Heart left ventricle (tissue), 16 donors: ENCODE data around the gene FBXW4. TPM values are rescaled to one million over a fixed set of nuclear protein-coding genes. Genes with fewer than 3 reads are reported as not detected.
"Not testable (repeated sequence)": the region's sequence is repeated elsewhere in the genome, so short reads cannot be mapped to it uniquely, and the experiment has no call there.

ENCODE experiments used
- ATAC-seq, 4 donors: fragments of 200-7000 bp; cut with Tn5 transposase; one replicate each; pipeline ENCODE4 v1.9.1; 2020 to 2022; ENCODE audit warnings: moderate library complexity in 4 of 4, mild to moderate bottlenecking in 3 of 4, moderate number of reproducible peaks in 1 of 4
- DNase-seq, 5 donors: peaks; one replicate each; pipeline ENCODE4 v3.0.0-alpha.2; 2020
- H3K27ac ChIP-seq, 12 donors: fragments of 200-600 bp; sonication (generic) in 4 of 12; one replicate each; pipeline versions ENCODE4 v1.5.0 to v1.8.0; 2016 to 2022; ENCODE audit warnings: mild to moderate bottlenecking in 2 of 12
- H3K27me3 ChIP-seq, 9 donors: fragments of 200-600 bp; sonication (generic) in 2 of 9; one replicate each; pipeline versions ENCODE4 v1.5.1 to v1.8.0; 2016 to 2022; ENCODE audit warnings: mild to moderate bottlenecking in 3 of 9
- H3K36me3 ChIP-seq, 9 donors: fragments of 200-600 bp; sonication (generic) in 2 of 9; one replicate each; pipeline versions ENCODE4 v1.5.0 to v1.8.0; 2018 to 2022; ENCODE audit warnings: mild to moderate bottlenecking in 2 of 9
- H3K4me1 ChIP-seq, 12 donors: fragments of 200-600 bp; sonication (generic) in 4 of 12; one replicate each; pipeline versions ENCODE4 v1.5.0 to v1.8.0; 2016 to 2022; ENCODE audit warnings: mild to moderate bottlenecking in 3 of 12
- H3K4me3 ChIP-seq, 12 donors: fragments of 200-600 bp; sonication (generic) in 4 of 12; one replicate each; pipeline versions ENCODE4 v1.5.0 to v1.8.0; 2017 to 2022; ENCODE audit warnings: mild to moderate bottlenecking in 9 of 12, moderate library complexity in 4 of 12
- H3K9me3 ChIP-seq, 12 donors: fragments of 200-600 bp; sonication (generic) in 4 of 12; one replicate each; pipeline versions ENCODE4 v1.5.0 to v1.8.0; 2016 to 2022; ENCODE audit warnings: mild to moderate bottlenecking in 1 of 12
- CTCF ChIP-seq, 12 donors: fragments of 200-600 bp; sonication (generic) in 4 of 12; IDR thresholded peaks; one replicate each; pipeline versions ENCODE4 v1.5.0 to v1.8.0; 2018 to 2022; ENCODE audit warnings: antibody characterized with exemption in 12 of 12, mild to moderate bottlenecking in 5 of 12
- POLR2A ChIP-seq, 2 donors: fragments of 450-650 bp; IDR thresholded peaks; one replicate each; pipeline ENCODE4 v1.6.1; 2017; ENCODE audit warnings: antibody characterized with exemption in 2 of 2, mild to moderate bottlenecking in 2 of 2, moderate library complexity in 2 of 2
- WGBS, 4 donors: extraction: QIAGEN DNeasy Blood & Tissue Kit in 2 of 4; methylation state at CpG; one replicate each; pipeline versions ENCODE4 v1.1.5 to v1.1.7; 2013 to 2018; 5-methylcytosine and 5-hydroxymethylcytosine counted together
- intact Hi-C, 10 donors: fragments of 100-400 bp; cut with DNase I; formaldehyde crosslinking; loops; one replicate each; pipeline versions ENCODE4 v1.11.1 to v1.14.2; 2022
- polyA plus RNA-seq, 2 donors: library from polyadenylated mRNA; stranded (reverse); fragments of 200-250 nt; gene quantifications; one replicate each; pipeline ENCODE4 v1.2.3, GENCODE V29; 2013
- total RNA-seq, 9 donors: library from RNA; depleted of rRNA in 2 of 9; stranded (reverse); fragments of >200 nt in 2 of 9; fragmentation: NEBNext Ultra II Directional in 3 of 9; extraction: Animal tissue kit (Norgen Biotek cat#: 25700) in 3 of 9; gene quantifications; one replicate each; pipeline versions ENCODE4 v1.1.0 to v1.2.4, GENCODE V29; 2016 to 2023
- donor health status: ischemic (EF 13 %, LVEDD 7.1; RV severe dilation, severe dysfunction).
- donor health status: healthy with polysubstance abuse.
- donor health status: DM: no; HTN: yes; CAD: no.
- donor health status: DM: no; HTN: no; CAD: no.
- donor health status: ischemic (EF 25% LVEDD 6.9; RV normal size, moderate dysfunction).
- donor health status: ischemic (EF 25% LVEDD 5.7; RV mildly dilated, moderate dysfunction).
- donor health status: healthy.
- donor health status: DM: yes; HTN: yes; CAD: no.
- donor health status: ischemic (EF 35%, LVEDD 5.7; RV mildly dilated, moderate dysfunction).
- donor health status: nonischemic (EF 11% LVEDD 7.7; RV severe dilation, severe dysfunction).
- donor health status: DM: yes; HTN: yes; CAD: no.
- donor health status: PGD.
- donor health status: ischemic (EF 29% LVEDD 5.4; RV normal size, mild dysfunction).
- donor health status: nonischemic (EF 23%, LVEDD 6.1; RV moderate dilation, normal function).

The FBXW4 gene
- total and polyA plus RNA-seq, 11 donors = 35.8 to 116 (median 80.9) TPM

- intact Hi-C loops = no loop called here
- ATAC-seq (no peak), DNase-seq (no peak)
- TF ChIP-seq POLR2A (IDR thresholded peaks at IDR 0.05) (no peak), CTCF (IDR thresholded peaks at IDR 0.05) (no peak)
- H3K36me3 ChIP-seq = peaks cover 0 to 49% (median 11%) of the 10 kb centered on the region in 9 donors
- H3K4me3 ChIP-seq = no peak overlapping the region
- H3K27me3 ChIP-seq = no peaks in the 10 kb centered on the region
- no peaks in the 10 kb centered on the region for H3K9me3 ChIP-seq
- 77 to 81% (median 81%) methylated on average over 3 of the region's 3 CpGs for WGBS, 4 donors
- no peak overlapping the region for H3K27ac ChIP-seq
- peaks cover 0 to 15% (median 4%) of the 10 kb centered on the region in 12 donors for H3K4me1 ChIP-seq
Observed at GRCh38 chr10:101643546-101643945, 51.4 kb downstream of the FBXW4 start.

DNA sequence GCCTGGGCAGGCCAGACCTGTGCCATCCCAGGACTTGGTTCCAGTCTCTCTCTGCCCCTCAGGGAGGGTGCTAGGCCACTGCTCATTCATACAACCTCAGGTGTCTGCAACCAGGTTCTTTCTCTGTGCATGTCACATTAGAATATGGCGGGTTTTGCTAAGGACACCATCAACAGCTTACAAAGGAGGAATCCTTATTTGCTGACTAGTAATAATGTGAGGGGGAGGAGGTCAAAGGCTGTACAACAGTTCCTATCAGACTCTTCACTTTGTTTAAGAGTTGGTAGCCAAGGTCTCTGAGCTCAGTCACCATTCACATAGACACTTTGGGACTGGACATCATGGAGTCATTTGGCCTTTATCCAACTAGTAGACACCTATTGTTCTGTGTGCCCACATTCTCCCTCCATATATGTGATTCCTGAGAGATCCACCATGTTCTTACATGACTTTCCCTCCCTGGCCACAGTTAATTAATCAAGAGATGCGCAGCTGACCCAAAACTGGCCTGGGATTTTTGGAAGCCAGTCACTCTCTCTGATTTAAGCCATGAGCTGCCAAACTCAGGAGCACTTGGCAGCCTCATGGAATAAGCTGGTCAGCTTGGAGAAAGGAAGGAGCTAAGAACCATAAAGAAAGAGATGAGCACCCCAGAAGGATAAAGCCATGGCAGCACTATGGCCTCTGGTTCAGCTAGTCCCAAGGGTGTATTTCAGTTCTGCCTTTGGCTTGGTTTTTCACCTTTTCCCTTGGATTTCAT is 55.6 kb downstream of the FBXW4 start:
- TF ChIP-seq POLR2A (IDR thresholded peaks at IDR 0.05) = no peak
- TF ChIP-seq CTCF (IDR thresholded peaks at IDR 0.05) = no peak
- H3K36me3 ChIP-seq = peaks cover 0 to 48% (median 15%) of the 10 kb centered on the region in 9 donors
- no peak overlapping the region for H3K27ac ChIP-seq
- DNase-seq (no peak), ATAC-seq (no peak)
- no peaks in the 10 kb centered on the region for H3K27me3 ChIP-seq
- 87 to 99% (median 97%) methylated on average over 2 of the region's 2 CpGs for WGBS, 4 donors
- no peaks in the 10 kb centered on the region for H3K4me1 ChIP-seq
- intact Hi-C loops = no loop called here
- H3K4me3 ChIP-seq = no peak overlapping the region
- no peaks in the 10 kb centered on the region for H3K9me3 ChIP-seq

- H3K27me3 ChIP-seq, ATAC-seq, H3K27ac ChIP-seq, intact Hi-C loops, H3K9me3 ChIP-seq, H3K4me3 ChIP-seq, DNase-seq: not testable (repeated sequence)
- Histone ChIP-seq H3K36me3 (peaks cover 0 to 38% (median 17%) of the 10 kb centered on the region in 9 donors), H3K4me1 (peaks cover 0 to 17% (median 0%) of the 10 kb centered on the region in 12 donors)
- 95 to 98% (median 96%) methylated on average over 4 of the region's 4 CpGs for WGBS, 4 donors
Observed at GRCh38 chr10:101633510-101633909, 61.5 kb downstream of the FBXW4 start.

- DNase-seq = no peak
- 77 to 88% (median 81%) methylated on average over 8 of the region's 8 CpGs for WGBS, 4 donors
- intact Hi-C loops = no loop called here
- Histone ChIP-seq H3K27me3 (no peaks in the 10 kb centered on the region), H3K4me3 (no peak overlapping the region), H3K4me1 (peaks cover 0 to 17% (median 0%) of the 10 kb centered on the region in 12 donors), H3K27ac (no peak overlapping the region), H3K9me3 (no peaks in the 10 kb centered on the region), H3K36me3 (peaks cover 0 to 34% (median 13%) of the 10 kb centered on the region in 9 donors)
- peak in 3 of 4 donors; percentile 36 to 57 (median 37) for ATAC-seq
- TF ChIP-seq POLR2A (IDR thresholded peaks at IDR 0.05) (no peak), CTCF (IDR thresholded peaks at IDR 0.05) (no peak)
Observed at GRCh38 chr10:101631821-101632475, 63.0 kb downstream of the FBXW4 start.
